ENCODE results near the gene GRIA3. TPM values are rescaled to one million over a fixed set of nuclear protein-coding genes. Genes with fewer than 3 reads are reported as not detected.
"Not testable (repeated sequence)": the region's sequence is repeated elsewhere in the genome, so short reads cannot be mapped to it uniquely, and the experiment has no call there.

GRIA3 gene
- total RNA-seq, 8 experiments from 2014 or later = 0.28 to 11.3 (median 6.8) TPM; not detected in 1

- Histone ChIP-seq H3K27ac (no peak overlapping the region), H3K4me3 (no peak overlapping the region), H3K4me1 (replicated peaks in 1 of 2) (no peaks in the 10 kb centered on the region)
- in situ Hi-C loops (cut with MboI; ENCODE audit: low pct_unique_long_range_greater_than_20kb in 2 of 9, low sequenced_read_pairs in 9 of 9, unreplicated experiment in 9 of 9) = no loop called here
- 55% methylated on average over 1 of the region's 1 CpG; no CpG with 5 or more reads in 9 of the 10 experiments for WGBS, 10 experiments
- no peak for ATAC-seq (replicated peaks in 6 of 8)
Observed at GRCh38 chrX:123254457-123254856, 70.4 kb downstream of the GRIA3 start.

DNA sequence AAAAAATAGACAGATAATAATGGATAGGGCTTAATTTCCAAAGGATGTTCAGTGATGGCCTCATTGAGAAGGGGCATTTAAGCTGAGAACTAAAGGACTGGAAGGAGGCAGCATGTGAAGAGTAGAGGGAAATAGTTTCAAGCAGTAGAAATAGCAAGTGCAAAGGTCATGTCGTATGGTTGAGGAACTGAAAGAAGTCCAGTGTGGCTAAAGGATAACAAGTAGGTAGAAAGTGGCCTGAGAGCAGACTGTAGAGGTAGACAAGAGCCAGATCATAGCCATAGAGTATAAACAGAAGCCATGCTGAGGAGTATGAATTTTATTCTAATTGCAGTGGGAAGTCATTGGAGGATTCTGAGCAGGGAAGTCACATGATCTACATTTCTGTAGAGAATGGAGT, 72.3 kb downstream of the GRIA3 start:
- in situ Hi-C loops (cut with MboI; ENCODE audit: low pct_unique_long_range_greater_than_20kb in 2 of 9, low sequenced_read_pairs in 9 of 9, unreplicated experiment in 9 of 9) = no loop called here
- Histone ChIP-seq H3K27ac (no peak overlapping the region), H3K4me3 (no peak overlapping the region), H3K4me1 (replicated peaks in 1 of 2) (peaks cover 1 to 9% of the 10 kb centered on the region in 2 donors)
- no peak for ATAC-seq (replicated peaks in 6 of 8)
- WGBS, 10 experiments = 33 to 100% (median 77%) methylated on average over 1 of the region's 1 CpG; no CpG with 5 or more reads in 6 of the 10 experiments

GRCh38 chrX:123260920-123261418, 76.9 kb downstream of the GRIA3 start:
- no peak overlapping the region for H3K4me3 ChIP-seq
- H3K27ac ChIP-seq = no peak overlapping the region

GRCh38 chrX:123263270-123263669, 79.2 kb downstream of the GRIA3 start:
- Histone ChIP-seq H3K27ac (no peak overlapping the region), H3K4me3 (no peak overlapping the region)
- ATAC-seq (replicated peaks in 6 of 8) = peak in 5 of 8 experiments; percentile 26 to 67 (median 48)

More at GRCh38 chrX:123260920-123261418, 76.9 kb downstream of the GRIA3 start:
- 6 to 93% (median 49%) methylated on average over 1 to 5 of the region's 5 CpGs; no CpG with 5 or more reads in 2 of the 10 experiments for WGBS, 10 experiments
- in situ Hi-C loops (cut with MboI; ENCODE audit: low pct_unique_long_range_greater_than_20kb in 2 of 9, low sequenced_read_pairs in 9 of 9, unreplicated experiment in 9 of 9) = no loop called here
- peak in 4 of 8 experiments; percentile 53 to 78 (median 55) for ATAC-seq (replicated peaks in 6 of 8)
- H3K4me1 ChIP-seq (replicated peaks in 1 of 2) = peaks cover 8 to 34% of the 10 kb centered on the region in 2 donors

DNA sequence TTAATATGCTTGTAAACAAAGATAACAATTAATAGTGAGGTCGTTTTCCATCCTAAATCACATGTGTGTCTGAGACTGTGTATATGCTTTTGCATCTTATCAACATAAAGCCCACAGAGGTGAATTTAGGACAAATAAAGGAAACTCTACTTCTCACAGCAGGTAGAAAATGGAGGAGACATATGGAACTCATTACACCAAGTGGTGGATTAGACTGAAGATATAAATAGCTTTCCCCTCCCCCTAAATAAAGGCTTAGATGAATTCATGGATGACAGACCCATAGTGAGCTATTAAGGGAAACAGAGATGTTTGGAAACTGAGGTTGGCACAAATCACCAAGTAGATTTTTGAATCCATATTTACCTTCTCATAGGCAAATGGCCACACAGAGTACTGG, 79.7 kb downstream of the GRIA3 start:
- no peak for ATAC-seq (replicated peaks in 6 of 8)
- Histone ChIP-seq H3K4me1 (replicated peaks in 1 of 2) (peaks cover 8 to 34% of the 10 kb centered on the region in 2 donors), H3K4me3 (no peak overlapping the region), H3K27ac (no peak overlapping the region)
- 0 to 67% (median 0%) methylated on average over 1 of the region's 1 CpG; no CpG with 5 or more reads in 7 of the 10 experiments for WGBS, 10 experiments
- in situ Hi-C loops (cut with MboI; ENCODE audit: low pct_unique_long_range_greater_than_20kb in 2 of 9, low sequenced_read_pairs in 9 of 9, unreplicated experiment in 9 of 9) = no loop called here

More at GRCh38 chrX:123263270-123263669, 79.2 kb downstream of the GRIA3 start:
- WGBS, 10 experiments = 21% methylated on average over 7 of the region's 8 CpGs; no CpG with 5 or more reads in 9 of the 10 experiments
- H3K4me1 ChIP-seq (replicated peaks in 1 of 2) = peaks cover 8 to 34% of the 10 kb centered on the region in 2 donors
- in situ Hi-C loops (cut with MboI; ENCODE audit: low pct_unique_long_range_greater_than_20kb in 2 of 9, low sequenced_read_pairs in 9 of 9, unreplicated experiment in 9 of 9) = no loop called here

DNA sequence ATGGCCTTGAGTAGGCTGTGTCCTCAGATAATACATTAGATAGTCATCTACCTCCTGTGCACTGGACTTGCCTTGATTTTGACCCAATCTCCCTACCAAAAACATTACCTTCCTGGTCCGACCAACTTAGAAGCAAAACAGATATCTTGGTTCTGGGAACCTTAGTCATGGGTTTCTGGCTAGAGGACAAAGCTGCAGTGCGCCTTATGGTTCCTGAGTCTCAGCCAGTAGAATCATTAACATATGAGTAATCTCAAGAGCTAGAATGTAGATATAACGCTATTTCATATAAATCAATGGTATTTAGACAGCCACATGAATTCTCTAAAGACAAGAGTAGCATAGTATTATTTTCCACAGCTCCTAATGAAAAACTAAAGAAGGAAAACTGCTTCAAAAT, 83.1 kb downstream of the GRIA3 start:
- in situ Hi-C loops (cut with MboI; ENCODE audit: low pct_unique_long_range_greater_than_20kb in 2 of 9, low sequenced_read_pairs in 9 of 9, unreplicated experiment in 9 of 9) = no loop called here
- peak in 3 of 8 experiments; percentile 22 to 87 (median 68) for ATAC-seq (replicated peaks in 6 of 8)
- H3K4me1 ChIP-seq (replicated peaks in 1 of 2) = peaks cover 5 to 17% of the 10 kb centered on the region in 2 donors
- H3K4me3 ChIP-seq = no peak overlapping the region
- 0 to 88% (median 58%) methylated on average over 1 to 3 of the region's 3 CpGs; no CpG with 5 or more reads in 5 of the 10 experiments for WGBS, 10 experiments
- H3K27ac ChIP-seq = no peak overlapping the region

- no peak overlapping the region for H3K27ac ChIP-seq
- 0 to 43% methylated on average over 1 of the region's 2 CpGs; no CpG with 5 or more reads in 8 of the 10 experiments for WGBS, 10 experiments
- in situ Hi-C loops (cut with MboI; ENCODE audit: low pct_unique_long_range_greater_than_20kb in 2 of 9, low sequenced_read_pairs in 9 of 9, unreplicated experiment in 9 of 9) = no loop called here
- ATAC-seq (replicated peaks in 6 of 8) = peak in 2 of 8 experiments; percentile 68 to 72
- no peaks in the 10 kb centered on the region for H3K4me1 ChIP-seq (replicated peaks in 1 of 2)
- no peak overlapping the region for H3K4me3 ChIP-seq
Observed at GRCh38 chrX:123271902-123272301, 87.8 kb downstream of the GRIA3 start.

- ATAC-seq (replicated peaks in 6 of 8) = peak in 2 of 8 experiments; percentile 16 to 90
- in situ Hi-C loops (cut with MboI; ENCODE audit: low pct_unique_long_range_greater_than_20kb in 2 of 9, low sequenced_read_pairs in 9 of 9, unreplicated experiment in 9 of 9) = no loop called here
- 55 to 100% (median 86%) methylated on average over 1 to 2 of the region's 4 CpGs; no CpG with 5 or more reads in 6 of the 10 experiments for WGBS, 10 experiments
- Histone ChIP-seq H3K4me3 (no peak overlapping the region), H3K4me1 (replicated peaks in 1 of 2) (no peaks in the 10 kb centered on the region), H3K27ac (no peak overlapping the region)
Observed at GRCh38 chrX:123272630-123273029, 88.6 kb downstream of the GRIA3 start.

DNA sequence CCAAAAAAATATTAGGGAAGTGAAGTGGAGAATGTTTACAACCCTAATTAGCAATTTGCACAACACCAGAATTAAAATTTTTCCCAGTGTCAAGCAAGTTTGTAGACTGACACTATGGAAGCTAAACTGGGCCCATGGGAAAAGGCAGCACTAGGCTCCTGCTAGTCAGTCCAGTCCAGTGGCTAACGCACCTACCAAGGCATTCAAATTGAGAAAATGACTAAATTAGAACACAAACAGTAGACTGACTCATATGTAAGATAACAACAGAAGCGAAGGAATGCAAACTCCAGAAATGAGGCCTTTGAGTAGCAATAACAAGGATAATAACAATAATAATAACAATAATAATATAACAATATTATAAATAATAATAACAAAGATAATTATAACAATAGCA, 90.7 kb downstream of the GRIA3 start:
- in situ Hi-C loops (cut with MboI; ENCODE audit: low pct_unique_long_range_greater_than_20kb in 2 of 9, low sequenced_read_pairs in 9 of 9, unreplicated experiment in 9 of 9) = no loop called here
- 51 to 100% (median 94%) methylated on average over 1 to 2 of the region's 2 CpGs; no CpG with 5 or more reads in 4 of the 10 experiments for WGBS, 10 experiments
- ATAC-seq (replicated peaks in 6 of 8) = no peak
- no peaks in the 10 kb centered on the region for H3K4me1 ChIP-seq (replicated peaks in 1 of 2)
- H3K27ac ChIP-seq = no peak overlapping the region
- H3K4me3 ChIP-seq = no peak overlapping the region

DNA sequence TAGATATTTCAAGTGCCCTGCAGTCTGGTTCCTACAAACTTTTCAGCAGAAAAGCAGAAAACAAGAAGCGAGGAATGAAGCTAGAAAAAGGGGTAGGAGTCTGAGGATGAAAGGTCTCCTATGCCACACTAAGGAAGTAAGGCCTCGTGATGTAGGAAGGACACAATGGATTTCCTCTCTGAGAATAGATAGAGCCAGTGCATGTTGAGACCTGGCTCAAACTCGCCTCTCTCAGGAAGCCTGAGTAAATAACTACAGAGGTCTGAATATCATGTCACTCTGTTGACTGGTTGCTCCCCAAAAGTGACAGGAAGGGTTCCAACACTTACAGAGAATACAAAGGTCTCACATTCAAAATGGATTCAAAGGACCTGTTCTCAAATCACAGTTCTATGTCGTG, 93.3 kb downstream of the GRIA3 start:
- Histone ChIP-seq H3K27ac (no peak overlapping the region), H3K4me3 (no peak overlapping the region), H3K4me1 (replicated peaks in 1 of 2) (no peaks in the 10 kb centered on the region)
- ATAC-seq (replicated peaks in 6 of 8) = no peak
- in situ Hi-C loops (cut with MboI; ENCODE audit: low pct_unique_long_range_greater_than_20kb in 2 of 9, low sequenced_read_pairs in 9 of 9, unreplicated experiment in 9 of 9) = no loop called here
- WGBS, 10 experiments = 10 to 100% (median 82%) methylated on average over 1 to 4 of the region's 4 CpGs; no CpG with 5 or more reads in 2 of the 10 experiments

DNA sequence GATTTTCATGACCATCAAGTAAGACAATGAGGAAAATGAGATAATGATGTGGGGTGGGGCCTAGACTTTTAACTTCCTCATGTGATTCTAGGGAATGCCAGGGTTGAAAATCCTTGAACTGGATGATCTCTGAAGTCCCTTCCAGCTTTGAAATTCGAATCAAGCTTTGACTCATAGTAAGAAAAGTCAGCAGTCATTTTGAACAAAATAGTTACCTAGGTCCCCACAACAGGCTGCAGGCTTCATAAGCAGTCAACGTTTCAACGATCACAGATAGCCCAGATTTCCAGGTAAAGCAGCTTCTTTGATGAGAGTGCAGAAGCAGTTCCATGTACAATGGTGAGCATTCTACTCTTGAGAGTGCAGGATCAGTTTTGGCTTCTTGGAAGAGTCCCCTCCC, 93.7 kb downstream of the GRIA3 start:
- ATAC-seq (replicated peaks in 6 of 8) = no peak
- Histone ChIP-seq H3K4me3 (no peak overlapping the region), H3K4me1 (replicated peaks in 1 of 2) (no peaks in the 10 kb centered on the region), H3K27ac (no peak overlapping the region)
- in situ Hi-C loops (cut with MboI; ENCODE audit: low pct_unique_long_range_greater_than_20kb in 2 of 9, low sequenced_read_pairs in 9 of 9, unreplicated experiment in 9 of 9) = no loop called here
- 29 to 100% (median 70%) methylated on average over 1 to 3 of the region's 3 CpGs; no CpG with 5 or more reads in 4 of the 10 experiments for WGBS, 10 experiments

DNA sequence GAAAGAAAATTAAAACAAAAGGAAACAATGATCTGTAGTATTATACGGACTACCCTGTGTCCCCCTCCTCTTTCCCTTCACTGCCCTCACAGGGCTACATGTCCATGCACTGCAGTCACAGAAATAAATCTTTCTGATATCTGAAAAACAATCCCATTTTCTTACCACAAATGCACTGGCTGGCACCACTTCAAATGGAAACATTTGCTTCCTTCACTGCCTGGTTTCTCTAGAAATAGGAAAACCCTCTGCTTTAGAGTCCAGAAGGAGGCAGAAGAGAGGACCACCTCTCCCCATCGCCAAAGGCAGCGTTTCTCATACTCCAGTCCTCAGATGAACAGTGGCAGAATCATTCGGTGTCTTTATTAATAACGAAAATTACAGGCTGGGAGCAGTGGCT, 98.2 kb downstream of the GRIA3 start:
- in situ Hi-C loops (cut with MboI; ENCODE audit: low pct_unique_long_range_greater_than_20kb in 2 of 9, low sequenced_read_pairs in 9 of 9, unreplicated experiment in 9 of 9) = no loop called here
- no peak for ATAC-seq (replicated peaks in 6 of 8)
- no peak overlapping the region for H3K27ac ChIP-seq
- WGBS, 10 experiments = 29 to 100% (median 90%) methylated on average over 1 to 5 of the region's 5 CpGs; no CpG with 5 or more reads in 5 of the 10 experiments
- no peak overlapping the region for H3K4me3 ChIP-seq
- H3K4me1 ChIP-seq (replicated peaks in 1 of 2) = no peaks in the 10 kb centered on the region

GRCh38 chrX:123283407-123283806, 99.3 kb downstream of the GRIA3 start:
- in situ Hi-C loops (cut with MboI; ENCODE audit: low pct_unique_long_range_greater_than_20kb in 2 of 9, low sequenced_read_pairs in 9 of 9, unreplicated experiment in 9 of 9); H3K27ac ChIP-seq; H3K4me1 ChIP-seq (replicated peaks in 1 of 2); H3K4me3 ChIP-seq; ATAC-seq (replicated peaks in 6 of 8): not testable (repeated sequence)
- WGBS, 10 experiments = 40% methylated on average over 1 of the region's 6 CpGs; no CpG with 5 or more reads in 9 of the 10 experiments

DNA sequence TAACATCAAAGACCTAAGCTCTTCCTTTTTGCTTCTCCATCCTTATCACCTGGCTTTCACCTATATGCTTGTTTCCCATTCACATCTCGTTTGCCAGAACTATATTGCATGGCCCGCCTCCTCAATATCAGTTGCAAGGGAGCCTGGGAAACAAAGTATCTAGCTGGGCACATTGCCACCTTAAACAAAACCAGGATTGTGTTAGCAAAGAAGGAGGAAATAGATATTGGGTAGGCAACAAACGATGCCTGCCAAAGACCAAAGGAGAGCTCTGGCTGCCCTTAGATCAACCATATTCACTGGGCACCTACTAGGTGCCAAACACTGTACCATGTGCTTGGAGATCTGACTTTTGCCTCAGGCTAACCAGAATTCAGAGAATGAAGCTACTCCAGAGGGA, 107.5 kb downstream of the GRIA3 start:
- in situ Hi-C loops (cut with MboI; ENCODE audit: low pct_unique_long_range_greater_than_20kb in 2 of 9, low sequenced_read_pairs in 9 of 9, unreplicated experiment in 9 of 9) = no loop called here
- Histone ChIP-seq H3K4me1 (replicated peaks in 1 of 2) (no peaks in the 10 kb centered on the region), H3K4me3 (no peak overlapping the region), H3K27ac (no peak overlapping the region)
- WGBS, 10 experiments = 0 to 92% (median 40%) methylated on average over 1 to 3 of the region's 3 CpGs; no CpG with 5 or more reads in 5 of the 10 experiments
- no peak for ATAC-seq (replicated peaks in 6 of 8)
